GM10266 (cell line): ENCODE results near the gene CSNK1A1.

Experiments used
- DNase-seq: peaks from one replicate; pipeline ENCODE4 v3.0.0; 2012; ENCODE audit errors: extremely low spot score
- CTCF ChIP-seq: IDR thresholded peaks from 2 replicates; pipeline ENCODE4 v1.5.1; 2012; ENCODE audit warnings: mild to moderate bottlenecking, low read depth; ENCODE audit not compliant: control insufficient read depth, insufficient read depth; ENCODE audit errors: missing control alignments

The CSNK1A1 gene

GRCh38 chr5:149594206-149594895 lies 43.1 kb upstream of the CSNK1A1 start:
- no peak for TF ChIP-seq CTCF
- no peak for DNase-seq

DNA sequence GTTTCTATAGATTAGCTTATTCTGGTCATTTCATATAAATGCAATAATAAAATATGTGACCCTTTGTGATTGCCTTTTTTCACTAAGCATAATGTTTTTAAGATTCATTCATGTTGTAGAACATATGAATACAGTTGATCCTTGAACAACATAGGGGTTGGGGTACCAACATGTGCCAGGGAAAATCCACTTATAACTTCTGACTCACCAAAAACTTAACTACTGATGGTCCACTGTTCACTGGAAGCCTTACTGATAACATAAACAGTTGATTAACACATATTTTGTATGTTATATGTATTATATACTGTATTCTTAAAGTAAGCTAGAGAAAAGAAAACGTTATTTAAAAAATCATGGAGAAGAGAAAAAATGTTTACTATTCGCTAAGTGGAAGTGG lies 42.1 kb upstream of the CSNK1A1 start:
- DNase-seq: no peak
- no peak for TF ChIP-seq CTCF

GRCh38 chr5:149588936-149589335 lies 37.7 kb upstream of the CSNK1A1 start:
- DNase-seq: no peak
- no peak for TF ChIP-seq CTCF

DNA sequence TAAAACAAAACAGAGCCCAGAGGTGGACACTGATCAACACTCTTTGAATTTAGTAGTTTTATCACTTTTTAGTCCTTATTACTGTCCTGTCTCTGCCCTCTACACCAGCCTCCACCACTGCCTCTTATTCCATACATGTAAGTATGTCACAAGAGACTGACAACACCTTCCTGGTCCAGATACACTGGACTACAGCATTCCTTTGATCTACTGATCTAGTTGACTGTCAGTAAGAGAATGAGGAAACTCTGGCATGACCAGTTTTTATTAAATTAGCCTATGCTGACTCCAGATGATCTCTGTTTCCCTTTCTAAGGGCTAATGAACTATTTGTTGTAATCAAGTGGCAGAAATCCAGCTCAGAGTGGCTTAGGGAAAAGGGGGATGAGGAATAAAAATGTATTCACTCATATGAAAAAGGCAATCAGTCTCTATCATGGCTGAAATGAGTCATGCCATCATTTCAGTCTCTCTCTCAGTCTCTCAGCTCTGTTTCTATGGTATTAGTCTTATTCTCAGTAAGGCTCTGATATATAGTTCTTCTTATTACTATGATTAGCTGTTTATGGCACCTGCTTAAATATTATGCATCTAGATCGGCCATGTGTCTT lies 35.6 kb upstream of the CSNK1A1 start:
- no peak for DNase-seq
- TF ChIP-seq CTCF: no peak

- DNase-seq: no peak
- no peak for TF ChIP-seq CTCF
These were observed 34.7 kb upstream of the CSNK1A1 start for GRCh38 chr5:149585910-149586309.

DNA sequence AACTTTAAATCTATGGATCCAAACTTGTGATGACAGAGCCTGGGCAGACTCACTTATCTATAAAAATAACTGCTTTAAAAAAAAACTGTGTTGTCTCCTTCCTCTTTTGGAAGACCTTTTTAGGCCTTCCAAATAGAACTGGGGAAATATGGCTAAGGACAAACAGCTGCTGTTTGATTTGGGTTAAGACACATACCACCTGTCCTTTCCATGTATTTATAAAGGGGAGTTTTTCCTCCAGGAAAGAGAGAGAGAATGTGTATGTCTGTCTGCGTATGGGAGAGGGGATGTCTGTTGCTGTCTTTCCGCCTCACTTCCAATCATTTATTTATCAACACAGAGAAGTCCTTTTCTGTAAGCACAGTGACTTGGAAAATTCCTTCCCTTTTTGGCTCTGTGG lies 32.9 kb upstream of the CSNK1A1 start:
- DNase-seq: no peak
- no peak for TF ChIP-seq CTCF

DNA sequence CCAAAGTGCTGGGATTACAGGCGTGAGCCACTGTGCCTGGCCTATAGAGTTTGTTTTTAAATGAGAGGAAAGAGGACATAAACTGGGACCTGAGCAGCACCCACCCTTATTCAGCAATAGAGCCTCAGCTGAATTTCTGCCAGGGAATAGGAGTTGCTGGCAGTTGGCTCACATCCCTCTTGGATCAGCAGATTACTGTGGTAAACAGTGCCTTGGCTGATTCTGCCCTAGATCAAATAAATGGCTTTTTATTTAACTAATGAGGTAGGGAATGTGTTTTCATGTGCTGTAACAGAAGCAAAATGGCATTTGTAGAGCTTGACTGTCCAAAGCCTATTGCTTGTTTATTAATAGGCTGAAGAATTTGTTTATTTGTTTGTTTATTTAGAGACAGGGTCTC lies 32.2 kb upstream of the CSNK1A1 start:
- DNase-seq: no peak
- no peak for TF ChIP-seq CTCF
